ENCODE results near the gene CD22. TPM values are rescaled to one million over a fixed set of nuclear protein-coding genes. Genes with fewer than 3 reads are reported as not detected.

The CD22 gene
- total and polyA plus RNA-seq, 2 donors (not counting 1 experiment from before 2014, with no cell fraction given) = 0.15 to 1.2 TPM

DNA sequence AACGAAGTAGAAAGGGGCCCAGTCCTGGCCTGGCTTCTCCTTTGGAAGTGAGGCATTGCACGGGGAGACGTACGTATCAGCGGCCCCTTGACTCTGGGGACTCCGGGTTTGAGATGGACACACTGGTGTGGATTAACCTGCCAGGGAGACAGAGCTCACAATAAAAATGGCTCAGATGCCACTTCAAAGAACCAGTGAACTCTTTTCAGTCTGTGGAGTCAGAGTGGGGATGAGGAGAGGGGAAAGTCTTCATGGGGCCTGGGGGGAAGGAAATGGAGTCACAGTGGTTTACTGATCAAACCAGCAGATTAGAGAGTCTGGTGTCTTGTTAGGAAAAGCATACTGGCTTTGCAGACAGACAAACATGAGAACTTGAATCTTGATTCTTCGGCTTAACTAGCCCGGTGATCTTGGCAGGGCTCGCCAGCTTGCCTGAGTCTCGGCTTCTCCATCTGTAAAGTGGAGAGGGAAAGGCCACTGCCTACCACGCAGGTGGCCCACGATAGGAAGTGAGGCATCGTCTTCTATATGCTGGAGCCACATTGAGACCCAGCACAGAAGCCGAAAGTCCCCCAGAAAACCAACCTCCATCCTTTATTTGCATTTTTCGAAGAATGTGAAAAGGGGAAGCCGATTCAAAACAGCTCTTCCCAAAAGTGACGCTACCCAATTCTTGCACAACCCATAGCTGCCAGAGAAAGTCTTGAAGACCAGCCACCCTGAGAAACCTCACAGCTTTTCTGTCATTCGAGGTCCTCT is 18.4 kb downstream of the CD22 start, which contains the start of gene FFAR1:
Gene FFAR1 (plus strand): TSS at position 732 of the 759 bp plus-strand sequence. CDS start 3,650 bp downstream, outside the sequence.
- H3K4me1 ChIP-seq (ENCODE audit: control insufficient read depth, extremely low read depth, insufficient read depth, low read length) = no peaks in the 10 kb centered on the region
- no peak within 1 kb of the TSS for H3K9ac ChIP-seq (ENCODE audit: insufficient read depth, low read length)
- no peaks in the 10 kb centered on the region for H3K27me3 ChIP-seq (ENCODE audit: control insufficient read depth, insufficient read depth, low read length)
- no peaks in the 10 kb centered on the region for H3K36me3 ChIP-seq (ENCODE audit: control insufficient read depth, insufficient read depth, low read length)
- TF ChIP-seq EZH2 (IDR thresholded peaks at IDR 0.05; ENCODE audit: low read length, missing control alignments) = no peak
- TF ChIP-seq, protein P1, sequence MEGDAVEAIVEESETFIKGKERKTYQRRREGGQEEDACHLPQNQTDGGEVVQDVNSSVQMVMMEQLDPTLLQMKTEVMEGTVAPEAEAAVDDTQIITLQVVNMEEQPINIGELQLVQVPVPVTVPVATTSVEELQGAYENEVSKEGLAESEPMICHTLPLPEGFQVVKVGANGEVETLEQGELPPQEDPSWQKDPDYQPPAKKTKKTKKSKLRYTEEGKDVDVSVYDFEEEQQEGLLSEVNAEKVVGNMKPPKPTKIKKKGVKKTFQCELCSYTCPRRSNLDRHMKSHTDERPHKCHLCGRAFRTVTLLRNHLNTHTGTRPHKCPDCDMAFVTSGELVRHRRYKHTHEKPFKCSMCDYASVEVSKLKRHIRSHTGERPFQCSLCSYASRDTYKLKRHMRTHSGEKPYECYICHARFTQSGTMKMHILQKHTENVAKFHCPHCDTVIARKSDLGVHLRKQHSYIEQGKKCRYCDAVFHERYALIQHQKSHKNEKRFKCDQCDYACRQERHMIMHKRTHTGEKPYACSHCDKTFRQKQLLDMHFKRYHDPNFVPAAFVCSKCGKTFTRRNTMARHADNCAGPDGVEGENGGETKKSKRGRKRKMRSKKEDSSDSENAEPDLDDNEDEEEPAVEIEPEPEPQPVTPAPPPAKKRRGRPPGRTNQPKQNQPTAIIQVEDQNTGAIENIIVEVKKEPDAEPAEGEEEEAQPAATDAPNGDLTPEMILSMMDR (conservative IDR thresholded peaks at IDR 0.05 in 1 of 2, IDR thresholded peaks at IDR 0.05 in 1 of 2; ENCODE audit: low read depth in 1 of 2, low read length in 2 of 2) = no peak
- no peaks in the 10 kb centered on the region for H4K20me1 ChIP-seq (ENCODE audit: control insufficient read depth, extremely low read depth, insufficient read depth, low read length)
- H3K4me3 ChIP-seq (replicated peaks in 1 of 4; ENCODE audit: control extremely low read depth in 1 of 4, insufficient read depth in 1 of 4, low read depth in 3 of 4, low read length in 4 of 4) = no peak within 1 kb of the TSS
- no peak for DNase-seq (ENCODE audit: low read depth in 2 of 2)
- no peak within 1 kb of the TSS for H2AFZ ChIP-seq (ENCODE audit: low read length)
- H3K4me2 ChIP-seq (ENCODE audit: extremely low read depth, insufficient read depth, low read length) = no peak within 1 kb of the TSS
- H3K9me3 ChIP-seq (ENCODE audit: control insufficient read depth, insufficient read depth, low read depth, low read length) = no peaks in the 10 kb centered on the region
- no peaks in the 10 kb centered on the region for H3K79me2 ChIP-seq (ENCODE audit: control insufficient read depth, insufficient read depth, low read length)
- no peak within 1 kb of the TSS for H3K27ac ChIP-seq (ENCODE audit: insufficient read depth, low read length)

DNA sequence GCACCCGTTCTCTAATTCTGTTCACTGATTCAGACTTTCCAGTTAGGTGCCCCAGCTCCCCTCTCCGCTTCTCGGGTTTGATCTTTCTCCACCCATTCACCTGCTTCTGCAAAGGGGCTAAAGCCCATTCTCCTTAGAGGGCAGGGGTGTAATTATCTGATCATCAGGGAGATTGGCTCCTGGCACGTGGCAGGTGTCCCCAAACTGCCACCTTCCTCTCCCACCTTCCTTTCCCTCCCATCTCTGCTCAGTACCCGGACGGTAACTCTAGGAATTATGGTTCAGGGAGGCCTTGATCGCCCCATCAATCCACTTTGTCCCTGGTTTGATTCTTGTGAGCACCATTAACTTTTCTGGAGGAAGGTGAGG is 18.9 kb downstream of the CD22 start:
- Histone ChIP-seq H2AFZ (ENCODE audit: low read length) (no peak overlapping the region), H3K27me3 (ENCODE audit: control insufficient read depth, insufficient read depth, low read length) (no peaks in the 10 kb centered on the region), H3K4me2 (ENCODE audit: extremely low read depth, insufficient read depth, low read length) (no peak overlapping the region), H3K9me3 (ENCODE audit: control insufficient read depth, insufficient read depth, low read depth, low read length) (no peaks in the 10 kb centered on the region), H3K79me2 (ENCODE audit: control insufficient read depth, insufficient read depth, low read length) (no peaks in the 10 kb centered on the region), H3K9ac (ENCODE audit: insufficient read depth, low read length) (no peak overlapping the region), H4K20me1 (ENCODE audit: control insufficient read depth, extremely low read depth, insufficient read depth, low read length) (no peaks in the 10 kb centered on the region), H3K4me3 (replicated peaks in 1 of 4; ENCODE audit: control extremely low read depth in 1 of 4, insufficient read depth in 1 of 4, low read depth in 3 of 4, low read length in 4 of 4) (no peak overlapping the region), H3K36me3 (ENCODE audit: control insufficient read depth, insufficient read depth, low read length) (no peaks in the 10 kb centered on the region), H3K27ac (ENCODE audit: insufficient read depth, low read length) (no peak overlapping the region), H3K4me1 (ENCODE audit: control insufficient read depth, extremely low read depth, insufficient read depth, low read length) (no peaks in the 10 kb centered on the region)
- no peak for TF ChIP-seq EZH2 (IDR thresholded peaks at IDR 0.05; ENCODE audit: low read length, missing control alignments)
- TF ChIP-seq, protein P1 (conservative IDR thresholded peaks at IDR 0.05 in 1 of 2, IDR thresholded peaks at IDR 0.05 in 1 of 2; ENCODE audit: low read depth in 1 of 2, low read length in 2 of 2) = no peak
- no peak for DNase-seq (ENCODE audit: low read depth in 2 of 2)

DNA sequence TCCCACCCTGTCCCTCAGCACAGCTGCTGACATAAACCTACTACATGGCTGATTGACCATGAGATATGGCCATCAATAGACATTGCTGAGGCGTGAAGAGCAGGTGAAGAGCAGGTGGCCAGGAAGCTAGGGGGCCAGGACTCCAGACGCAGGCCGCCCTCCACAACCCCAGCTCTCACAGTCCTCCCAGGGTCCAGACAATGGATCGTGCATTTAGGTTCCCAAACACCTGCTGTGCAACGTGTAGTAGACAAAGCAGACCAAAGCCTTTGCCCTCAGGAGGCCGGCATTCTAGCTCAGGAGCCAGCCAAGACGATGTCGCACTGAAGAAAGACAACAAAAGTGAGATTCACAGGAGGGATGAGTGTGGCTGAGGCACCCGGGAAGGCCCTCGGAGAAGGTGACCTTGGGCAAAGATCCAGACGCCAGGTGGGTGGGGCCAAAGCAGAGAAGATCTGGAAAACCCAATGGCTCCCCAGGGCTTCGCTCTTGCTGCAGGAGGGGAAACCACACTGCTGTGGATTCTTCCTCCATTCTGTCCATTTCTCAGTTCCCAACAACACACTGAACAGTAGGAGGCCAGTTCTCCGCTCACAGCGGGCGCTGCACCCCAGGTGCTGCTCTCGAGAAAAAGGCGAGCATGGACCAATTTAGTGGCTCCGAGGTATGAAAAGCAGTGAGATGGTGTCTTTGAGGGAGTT is 20.1 kb downstream of the CD22 start:
- DNase-seq (ENCODE audit: low read depth in 2 of 2) = no peak
- TF ChIP-seq, protein P1 (conservative IDR thresholded peaks at IDR 0.05 in 1 of 2, IDR thresholded peaks at IDR 0.05 in 1 of 2; ENCODE audit: low read depth in 1 of 2, low read length in 2 of 2) = no peak
- no peak for TF ChIP-seq EZH2 (IDR thresholded peaks at IDR 0.05; ENCODE audit: low read length, missing control alignments)
- no peak overlapping the region for H2AFZ ChIP-seq (ENCODE audit: low read length)

More for the DNA sequence above, 20.1 kb downstream of the CD22 start:
- no peaks in the 10 kb centered on the region for H4K20me1 ChIP-seq (ENCODE audit: control insufficient read depth, extremely low read depth, insufficient read depth, low read length)
- H3K4me3 ChIP-seq (replicated peaks in 1 of 4; ENCODE audit: control extremely low read depth in 1 of 4, insufficient read depth in 1 of 4, low read depth in 3 of 4, low read length in 4 of 4) = no peak overlapping the region
- no peaks in the 10 kb centered on the region for H3K27me3 ChIP-seq (ENCODE audit: control insufficient read depth, insufficient read depth, low read length)
- no peak overlapping the region for H3K4me2 ChIP-seq (ENCODE audit: extremely low read depth, insufficient read depth, low read length)
- no peaks in the 10 kb centered on the region for H3K9me3 ChIP-seq (ENCODE audit: control insufficient read depth, insufficient read depth, low read depth, low read length)
- H3K9ac ChIP-seq (ENCODE audit: insufficient read depth, low read length) = no peak overlapping the region
- H3K36me3 ChIP-seq (ENCODE audit: control insufficient read depth, insufficient read depth, low read length) = no peaks in the 10 kb centered on the region
- no peaks in the 10 kb centered on the region for H3K79me2 ChIP-seq (ENCODE audit: control insufficient read depth, insufficient read depth, low read length)
- H3K4me1 ChIP-seq (ENCODE audit: control insufficient read depth, extremely low read depth, insufficient read depth, low read length) = no peaks in the 10 kb centered on the region
- H3K27ac ChIP-seq (ENCODE audit: insufficient read depth, low read length) = no peak overlapping the region

Measured in fibroblast of lung (primary cell).